Central memory CD8-positive, alpha-beta T cell (primary cell): ENCODE measurements around the gene RAB17.

Experiments used
- ATAC-seq: fragments of 150-1000 bp; cut with Tn5 transposase; replicated peaks from 2 replicates; pipeline ENCODE4 v1.10.0; 2022; ENCODE audit warnings: mild to moderate bottlenecking, moderate FRiP score, moderate number of reproducible peaks; ENCODE audit not compliant: poor library complexity, severe bottlenecking; ENCODE audit errors: extremely low read depth
- DNase-seq, 2 donors: peaks; one replicate each; pipeline ENCODE4 v3.0.0; 2021; ENCODE audit warnings: low spot score in 2 of 2
- H3K27ac Mint-ChIP-seq: one replicate; pipeline ENCODE4 v1.8.0; 2022; ENCODE audit warnings: low read depth, mild to moderate bottlenecking, moderate library complexity, mixed read lengths
- H3K27me3 Mint-ChIP-seq: one replicate; pipeline ENCODE4 v1.8.0; 2022; ENCODE audit warnings: mixed read lengths
- H3K36me3 Mint-ChIP-seq: one replicate; pipeline ENCODE4 v1.8.0; 2022; ENCODE audit warnings: mild to moderate bottlenecking, moderate library complexity, mixed read lengths; ENCODE audit not compliant: insufficient read depth
- H3K4me1 Mint-ChIP-seq: one replicate; pipeline ENCODE4 v1.8.0; 2022; ENCODE audit warnings: mixed read lengths
- H3K4me3 Mint-ChIP-seq: one replicate; pipeline ENCODE4 v1.8.0; 2022; ENCODE audit warnings: mild to moderate bottlenecking, moderate library complexity, mixed read lengths
- H3K9me3 Mint-ChIP-seq: one replicate; pipeline ENCODE4 v1.8.0; 2022; ENCODE audit warnings: mixed read lengths

The RAB17 gene

DNA sequence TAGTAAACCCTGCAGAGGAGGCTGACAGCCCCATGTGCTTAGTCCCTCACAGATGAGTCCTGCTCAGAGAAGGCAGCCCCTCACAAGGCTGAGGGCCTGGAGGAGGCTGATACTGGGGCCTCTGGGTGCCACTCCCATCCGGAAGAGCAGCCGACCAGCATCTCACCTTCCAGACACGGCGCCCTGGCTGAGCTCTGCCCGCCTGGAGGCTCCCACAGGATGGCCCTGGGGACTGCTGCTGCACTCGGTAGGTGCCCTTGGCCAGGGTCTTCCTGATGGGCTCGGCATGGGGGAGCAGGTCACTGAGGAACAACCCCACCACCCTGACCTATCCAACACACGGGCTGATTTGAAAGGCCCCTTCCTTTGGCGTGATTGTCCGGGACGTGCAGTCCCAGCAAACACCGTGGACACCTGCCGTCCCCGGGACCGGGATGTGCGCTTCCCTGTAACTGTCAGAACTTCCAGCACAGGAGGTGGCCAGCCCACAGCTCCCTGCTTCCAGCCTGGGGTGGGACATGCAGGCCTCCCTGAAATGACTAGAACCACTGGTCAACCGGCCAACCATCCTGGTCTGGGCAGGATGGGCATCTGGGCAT is 64.9 kb downstream of the RAB17 start:
- H3K36me3 Mint-ChIP-seq = no peaks in the 10 kb centered on the region
- H3K4me1 Mint-ChIP-seq = no peaks in the 10 kb centered on the region
- no peaks in the 10 kb centered on the region for H3K9me3 Mint-ChIP-seq
- no peak for ATAC-seq
- H3K4me3 Mint-ChIP-seq = no peak overlapping the region
- no peak for DNase-seq
- H3K27ac Mint-ChIP-seq = no peak overlapping the region
- H3K27me3 Mint-ChIP-seq = no peaks in the 10 kb centered on the region

DNA sequence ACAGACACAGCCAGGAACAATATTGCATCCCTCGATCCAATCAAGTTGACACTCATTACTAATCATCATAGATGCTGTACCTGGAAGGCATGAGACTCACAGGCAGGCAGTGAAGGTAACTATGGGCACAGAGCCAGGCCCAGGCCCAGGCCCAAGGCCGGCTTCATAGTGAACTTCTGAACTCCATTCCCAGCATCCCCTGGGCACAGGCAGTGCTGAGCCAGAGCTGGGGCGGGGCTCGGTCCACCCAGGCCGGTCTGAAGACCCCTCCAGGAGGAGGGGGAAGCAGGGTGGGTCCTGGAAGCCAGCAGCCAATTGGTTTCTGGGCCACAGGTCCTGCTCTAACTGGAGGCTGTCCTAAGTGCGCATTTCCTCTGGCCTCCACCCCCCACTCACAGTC is 65.9 kb downstream of the RAB17 start:
- H3K27me3 Mint-ChIP-seq = no peaks in the 10 kb centered on the region
- no peaks in the 10 kb centered on the region for H3K4me1 Mint-ChIP-seq
- H3K4me3 Mint-ChIP-seq = no peak overlapping the region
- no peaks in the 10 kb centered on the region for H3K36me3 Mint-ChIP-seq
- H3K9me3 Mint-ChIP-seq = no peaks in the 10 kb centered on the region
- no peak for DNase-seq
- ATAC-seq = no peak
- H3K27ac Mint-ChIP-seq = no peak overlapping the region
